Upper lobe of left lung (tissue), 4 donors: Measurements from ENCODE around the gene PPP1R37.

Experiments
- EP300 ChIP-seq, 4 donors: sonication (generic); formaldehyde crosslinking; IDR thresholded peaks; one replicate each; pipeline ENCODE4 v1.5.1; 2017; ENCODE audit warnings: antibody characterized with exemption in 4 of 4, control low read depth in 2 of 4
- POLR2A ChIP-seq, 4 donors: fragments of 450-650 bp; IDR thresholded peaks; one replicate each; pipeline ENCODE4 v1.5.1; 2016 to 2017; ENCODE audit warnings: antibody characterized with exemption in 4 of 4, mild to moderate bottlenecking in 2 of 4
- POLR2AphosphoS5 ChIP-seq, 2 donors: sonication (generic); formaldehyde crosslinking; IDR thresholded peaks; one replicate each; pipeline ENCODE4 v1.5.1; 2017; ENCODE audit warnings: antibody characterized with exemption in 2 of 2
- TF ChIP-seq, protein P1 (sequence below), 6 experiments: fragments of 450-650 bp in 4 of 6; fragments of 200-600 bp in 2 of 6; sonication (generic) in 2 of 6; IDR thresholded peaks; one replicate each; pipeline ENCODE4 v1.5.1; 2016 to 2019; ENCODE audit warnings: antibody characterized with exemption in 6 of 6

DNA sequence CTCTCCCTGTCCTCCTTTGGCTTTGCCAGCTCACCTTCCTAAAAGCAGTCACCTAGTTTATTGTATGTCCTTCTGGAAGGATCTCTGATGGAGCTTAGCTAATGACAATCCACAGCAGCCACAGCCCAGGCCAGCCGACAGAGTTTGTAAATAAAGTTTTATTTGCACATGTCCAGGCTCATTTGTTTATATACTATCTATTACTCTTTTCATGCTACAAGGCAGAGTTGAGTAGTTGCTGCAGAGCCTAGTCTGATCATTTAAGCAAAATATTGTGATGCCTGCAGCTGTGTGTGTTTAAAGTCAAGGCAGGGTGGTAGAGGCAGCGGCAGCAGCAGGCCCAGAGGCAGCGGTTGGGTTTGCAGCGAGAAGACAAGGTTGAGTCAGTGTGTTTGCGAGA lies 35.2 kb downstream of the PPP1R37 start:
- TF ChIP-seq, protein P1, sequence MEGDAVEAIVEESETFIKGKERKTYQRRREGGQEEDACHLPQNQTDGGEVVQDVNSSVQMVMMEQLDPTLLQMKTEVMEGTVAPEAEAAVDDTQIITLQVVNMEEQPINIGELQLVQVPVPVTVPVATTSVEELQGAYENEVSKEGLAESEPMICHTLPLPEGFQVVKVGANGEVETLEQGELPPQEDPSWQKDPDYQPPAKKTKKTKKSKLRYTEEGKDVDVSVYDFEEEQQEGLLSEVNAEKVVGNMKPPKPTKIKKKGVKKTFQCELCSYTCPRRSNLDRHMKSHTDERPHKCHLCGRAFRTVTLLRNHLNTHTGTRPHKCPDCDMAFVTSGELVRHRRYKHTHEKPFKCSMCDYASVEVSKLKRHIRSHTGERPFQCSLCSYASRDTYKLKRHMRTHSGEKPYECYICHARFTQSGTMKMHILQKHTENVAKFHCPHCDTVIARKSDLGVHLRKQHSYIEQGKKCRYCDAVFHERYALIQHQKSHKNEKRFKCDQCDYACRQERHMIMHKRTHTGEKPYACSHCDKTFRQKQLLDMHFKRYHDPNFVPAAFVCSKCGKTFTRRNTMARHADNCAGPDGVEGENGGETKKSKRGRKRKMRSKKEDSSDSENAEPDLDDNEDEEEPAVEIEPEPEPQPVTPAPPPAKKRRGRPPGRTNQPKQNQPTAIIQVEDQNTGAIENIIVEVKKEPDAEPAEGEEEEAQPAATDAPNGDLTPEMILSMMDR (IDR thresholded peaks at IDR 0.05) = no peak
- no peak for TF ChIP-seq EP300 (IDR thresholded peaks at IDR 0.05)
- no peak for TF ChIP-seq POLR2AphosphoS5 (IDR thresholded peaks at IDR 0.05)
- TF ChIP-seq POLR2A (IDR thresholded peaks at IDR 0.05) = no peak
